DMS 273 (cell line): ENCODE results near the gene HOXD12.

Experiments
- DNase-seq: peaks from one replicate; lab custom pipeline; 2025; ENCODE audit not compliant: unreplicated experiment; lab: John Stamatoyannopoulos, UW

HOXD12 gene

DNA sequence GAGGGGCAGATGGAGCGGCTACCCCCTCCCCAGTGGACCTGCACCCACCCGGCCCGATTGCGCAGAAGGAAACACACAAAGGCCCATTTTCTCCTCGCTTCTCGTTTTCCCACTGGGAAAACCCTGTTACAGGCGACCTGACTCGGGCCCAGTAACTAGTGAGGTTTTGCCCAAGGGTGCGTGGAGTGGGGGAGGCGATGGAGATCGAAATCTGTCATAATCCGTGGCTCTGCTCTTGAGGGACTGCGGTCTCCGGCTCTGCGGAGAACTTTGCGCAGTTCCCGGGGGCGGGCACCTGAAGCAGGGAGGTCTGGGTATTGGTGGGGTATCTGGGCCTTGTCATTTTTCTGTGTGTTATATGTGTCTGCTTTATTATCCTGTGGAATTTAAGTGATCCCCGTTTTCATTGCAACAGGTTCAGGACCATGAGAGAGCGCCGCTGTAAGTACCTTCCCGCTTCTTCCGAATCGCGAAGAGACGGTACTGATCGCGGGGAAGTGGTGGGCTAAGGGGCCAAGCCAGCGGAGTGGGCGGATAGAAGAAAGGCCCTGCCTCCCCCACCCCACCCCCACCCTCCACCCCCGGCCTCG, 47.7 kb downstream of the HOXD12 start:
- no peak for DNase-seq

DNA sequence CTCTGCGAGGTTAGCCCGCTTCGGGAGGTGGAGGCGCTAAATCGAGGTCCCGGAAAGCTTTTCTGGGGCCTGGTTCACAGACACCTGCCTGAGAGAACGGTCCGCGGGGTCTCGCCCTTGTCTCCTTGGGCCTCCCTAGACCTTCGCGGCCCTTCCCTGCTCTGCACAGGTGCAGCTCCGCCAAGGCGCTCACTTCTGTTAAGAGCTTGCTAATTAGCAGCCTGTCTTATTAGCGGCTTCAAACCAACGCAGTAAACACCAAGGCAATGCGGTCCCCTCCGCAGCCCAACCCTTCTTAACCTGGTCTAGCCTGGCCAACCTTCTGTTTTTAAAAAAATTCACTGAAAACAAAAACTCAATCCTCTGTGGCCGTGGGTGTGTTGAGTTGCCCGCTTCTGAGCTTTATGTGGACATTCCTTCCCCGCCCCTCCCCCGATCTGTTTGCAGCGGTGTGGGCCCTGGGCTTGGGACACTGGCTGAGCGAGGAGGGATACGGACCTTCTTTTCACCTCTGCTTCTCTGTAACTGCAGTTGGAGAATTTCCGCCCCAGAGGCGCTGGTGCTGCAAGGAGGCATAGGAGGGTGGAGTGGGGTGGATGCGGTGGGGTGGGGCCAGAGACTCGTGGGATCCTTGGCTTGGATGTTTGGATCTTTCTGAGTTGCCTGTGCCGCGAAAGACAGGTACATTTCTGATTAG, 48.4 kb downstream of the HOXD12 start:
- DNase-seq = no peak

DNA sequence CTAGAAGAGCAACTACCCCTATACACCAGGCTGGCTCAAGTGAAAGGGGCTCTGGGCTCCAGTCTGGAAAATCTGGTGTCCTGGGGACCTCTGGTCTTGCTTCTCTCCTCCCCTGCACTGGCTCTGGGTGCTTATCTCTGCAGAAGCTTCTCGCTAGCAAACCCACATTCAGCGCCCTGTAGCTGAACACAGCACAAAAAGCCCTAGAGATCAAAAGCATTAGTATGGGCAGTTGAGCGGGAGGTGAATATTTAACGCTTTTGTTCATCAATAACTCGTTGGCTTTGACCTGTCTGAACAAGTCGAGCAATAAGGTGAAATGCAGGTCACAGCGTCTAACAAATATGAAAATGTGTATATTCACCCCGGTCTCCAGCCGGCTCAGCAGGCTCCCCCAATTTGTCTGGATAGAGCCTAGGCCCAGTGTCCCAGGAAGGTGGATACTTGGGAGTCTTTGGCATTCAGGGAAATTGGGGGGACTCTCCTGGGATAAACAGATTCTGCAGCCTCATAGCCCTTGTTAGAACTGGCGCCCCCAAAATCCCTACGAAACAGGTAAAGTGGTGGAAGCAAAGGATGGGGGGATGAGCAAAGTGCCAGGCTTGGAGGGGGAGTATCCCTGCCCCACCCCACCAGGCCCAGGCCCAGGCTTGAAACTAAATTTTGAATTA, 49.3 kb downstream of the HOXD12 start:
- no peak for DNase-seq

DNA sequence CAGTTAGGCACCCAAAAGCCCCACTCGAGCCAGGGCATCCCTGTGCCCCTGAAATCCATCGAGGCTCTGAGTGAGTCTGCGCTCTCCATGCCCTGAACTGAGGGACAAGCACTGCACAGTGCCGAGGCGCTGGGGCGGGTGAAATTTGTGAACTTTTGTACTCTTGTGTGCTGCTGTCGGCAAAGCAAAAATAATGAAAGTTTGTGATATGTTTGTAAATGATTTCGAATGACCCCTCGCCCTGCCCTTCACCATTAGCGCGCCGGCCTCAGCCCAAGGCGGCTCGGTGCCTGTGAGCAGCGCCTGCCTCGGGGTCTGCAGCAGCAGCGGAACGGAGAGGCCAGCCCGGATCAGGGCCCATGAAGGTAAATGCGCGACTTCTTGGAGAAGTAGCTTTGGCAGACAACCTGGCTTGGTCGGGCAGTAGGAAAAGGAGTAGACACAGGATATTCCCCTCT, 49.9 kb downstream of the HOXD12 start:
- no peak for DNase-seq

DNA sequence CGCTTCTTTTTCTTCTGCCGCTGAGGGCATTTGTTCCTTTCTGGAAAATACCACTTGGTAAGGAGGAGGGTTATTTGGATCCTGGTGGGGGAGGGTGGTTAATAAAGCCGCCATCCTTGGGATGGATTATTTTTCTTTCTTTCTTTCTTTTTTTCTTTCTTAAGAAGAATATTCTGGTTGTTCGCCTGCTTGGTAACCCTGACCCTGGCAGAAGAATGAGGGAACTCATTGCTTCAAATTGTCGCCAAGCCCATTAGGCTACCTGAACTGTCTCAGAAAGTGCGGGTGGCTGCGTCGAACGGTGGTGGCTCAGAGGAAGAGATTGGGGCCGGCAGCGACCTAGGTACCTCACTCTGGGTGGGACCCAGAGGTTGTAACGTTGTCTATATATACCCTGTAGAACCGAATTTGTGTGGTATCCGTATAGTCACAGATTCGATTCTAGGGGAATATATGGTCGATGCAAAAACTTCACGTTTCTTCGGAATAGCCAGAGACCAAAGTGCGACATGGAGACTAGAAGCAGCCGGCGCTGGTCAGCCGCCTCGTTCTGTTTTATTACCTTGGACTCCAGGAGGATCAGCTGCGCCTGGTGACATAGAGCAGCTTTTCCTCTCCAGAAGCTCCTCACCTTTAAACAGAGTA, 50.5 kb downstream of the HOXD12 start:
- DNase-seq = no peak

DNA sequence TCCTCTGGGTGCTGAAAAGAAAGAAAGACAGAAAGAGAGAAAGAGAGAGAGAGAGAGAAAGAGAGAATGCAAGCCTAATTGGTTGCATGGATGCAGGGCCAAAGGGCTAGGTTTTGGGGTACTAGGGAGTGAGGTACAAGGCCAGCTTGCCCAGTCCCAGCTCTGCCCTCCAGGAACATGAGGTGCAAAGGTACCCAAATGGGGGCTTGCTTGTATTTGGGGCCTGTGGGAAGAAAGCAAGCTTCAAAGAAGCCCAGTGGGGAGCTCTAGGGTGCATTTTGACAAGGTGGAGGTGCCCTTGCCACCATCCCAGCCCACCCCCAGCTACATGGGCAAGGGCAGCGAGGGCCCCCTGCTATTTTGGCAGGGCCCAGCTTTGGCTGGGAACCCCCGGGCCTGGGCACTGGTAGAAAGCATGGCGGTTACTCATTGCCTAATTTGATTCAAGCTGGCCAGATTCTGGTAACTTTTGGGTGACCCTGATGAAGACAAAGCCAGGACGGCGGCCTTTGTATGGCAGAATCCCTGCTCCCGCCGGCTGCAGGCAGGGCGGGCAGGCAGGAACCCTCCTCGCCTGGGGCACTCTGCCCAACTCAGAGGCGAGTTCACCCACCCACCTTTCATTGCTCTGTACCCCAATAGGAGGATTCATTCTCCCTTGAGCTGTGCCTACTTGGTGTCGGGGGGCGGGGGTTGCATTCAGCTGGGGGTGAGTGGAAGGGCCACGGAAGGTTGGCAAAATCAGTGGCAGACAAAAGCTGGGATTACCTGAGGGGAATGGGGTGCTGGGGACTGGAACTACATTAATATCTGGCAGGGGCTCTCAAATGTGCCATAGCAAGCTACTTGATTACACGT, 51.2 kb downstream of the HOXD12 start:
- DNase-seq = no peak

DNA sequence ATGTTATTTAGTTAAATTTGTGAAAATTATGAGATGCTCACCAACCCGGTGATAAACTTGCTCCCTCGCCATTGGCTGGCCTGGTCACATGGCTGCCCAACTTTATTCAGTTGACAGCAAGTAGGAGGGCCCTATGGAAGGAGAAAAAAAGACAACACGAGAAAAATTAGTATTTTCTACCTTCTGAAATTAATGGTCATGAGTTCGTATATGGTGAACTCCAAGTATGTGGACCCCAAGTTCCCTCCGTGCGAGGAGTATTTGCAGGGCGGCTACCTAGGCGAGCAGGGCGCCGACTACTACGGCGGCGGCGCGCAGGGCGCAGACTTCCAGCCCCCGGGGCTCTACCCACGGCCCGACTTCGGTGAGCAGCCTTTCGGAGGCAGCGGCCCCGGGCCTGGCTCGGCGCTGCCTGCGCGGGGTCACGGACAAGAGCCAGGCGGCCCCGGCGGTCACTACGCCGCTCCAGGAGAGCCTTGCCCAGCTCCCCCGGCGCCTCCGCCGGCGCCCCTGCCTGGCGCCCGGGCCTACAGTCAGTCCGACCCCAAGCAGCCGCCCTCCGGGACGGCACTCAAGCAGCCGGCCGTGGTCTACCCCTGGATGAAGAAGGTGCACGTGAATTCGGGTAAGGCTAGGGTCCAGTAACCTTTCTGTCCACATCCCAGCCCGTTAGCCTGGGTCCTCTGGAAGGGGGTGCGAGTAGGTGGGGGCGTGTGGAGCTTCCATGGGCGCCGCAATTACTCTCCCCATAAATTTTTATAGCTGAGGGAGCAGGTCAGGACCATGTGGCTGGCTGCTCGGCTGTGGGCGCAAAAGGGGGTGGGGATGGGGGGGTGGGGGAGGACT, 52.1 kb downstream of the HOXD12 start, which contains the start of gene HOXD4:
TSS of gene HOXD4 (plus strand) at position 109 of the 846 bp plus-strand sequence. CDS start at position 193, 84 bp downstream.
- DNase-seq = no peak
